Uterus (tissue), 2 donors: ENCODE measurements around the gene P2RY10.

Experiments used
- POLR2A ChIP-seq, 2 donors: fragments of 450-650 bp; IDR thresholded peaks; one replicate each; pipeline ENCODE4 v1.6.1; 2016; ENCODE audit warnings: antibody characterized with exemption in 2 of 2, mild to moderate bottlenecking in 1 of 2, moderate library complexity in 1 of 2
- TF ChIP-seq, protein P1 (sequence below), 4 experiments: fragments of 200-600 bp in 2 of 4; fragments of 450-650 bp in 2 of 4; sonication (generic) in 2 of 4; IDR thresholded peaks; one replicate each; pipeline ENCODE4 v1.5.1; 2016 to 2019; ENCODE audit warnings: antibody characterized with exemption in 4 of 4, mild to moderate bottlenecking in 2 of 4, moderate library complexity in 1 of 4

DNA sequence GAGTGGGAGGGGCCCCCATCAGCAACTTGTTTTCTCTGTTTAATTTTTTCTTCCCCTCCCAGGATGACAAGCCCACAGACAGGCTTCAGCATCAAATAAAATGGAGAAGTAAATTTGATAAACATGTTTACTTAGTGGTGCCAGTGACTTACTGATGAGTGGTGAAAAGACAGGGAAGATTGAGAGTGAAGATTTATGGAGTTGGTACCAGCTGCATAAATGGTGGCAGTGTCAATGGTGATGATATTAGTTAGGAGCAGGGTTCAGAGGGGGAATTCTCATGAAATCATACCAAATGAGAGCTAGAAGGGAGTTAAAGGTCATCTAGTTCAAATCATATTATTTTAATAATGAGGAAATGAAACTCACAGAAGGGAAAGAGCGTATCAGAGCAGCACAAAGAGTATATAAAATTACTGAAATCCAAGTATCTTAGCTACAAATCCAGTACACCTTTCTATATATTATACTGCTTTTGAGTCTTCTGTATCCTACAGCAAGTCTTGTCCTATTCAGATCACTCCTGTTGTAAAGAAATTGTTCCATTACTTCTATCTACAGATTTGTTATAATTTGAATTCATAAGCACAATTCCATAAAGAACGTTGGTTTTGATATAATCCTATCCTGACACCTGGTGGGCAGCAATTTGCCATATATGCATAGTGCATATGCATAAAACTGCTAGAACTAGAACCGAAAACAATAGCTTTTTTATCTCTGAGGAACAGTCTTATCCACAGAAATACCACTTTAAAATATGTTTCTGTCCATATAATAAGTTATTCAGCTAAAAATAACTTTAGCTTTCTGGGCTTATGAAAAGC is 5.0 kb downstream of the P2RY10 start:
- TF ChIP-seq, protein P1, sequence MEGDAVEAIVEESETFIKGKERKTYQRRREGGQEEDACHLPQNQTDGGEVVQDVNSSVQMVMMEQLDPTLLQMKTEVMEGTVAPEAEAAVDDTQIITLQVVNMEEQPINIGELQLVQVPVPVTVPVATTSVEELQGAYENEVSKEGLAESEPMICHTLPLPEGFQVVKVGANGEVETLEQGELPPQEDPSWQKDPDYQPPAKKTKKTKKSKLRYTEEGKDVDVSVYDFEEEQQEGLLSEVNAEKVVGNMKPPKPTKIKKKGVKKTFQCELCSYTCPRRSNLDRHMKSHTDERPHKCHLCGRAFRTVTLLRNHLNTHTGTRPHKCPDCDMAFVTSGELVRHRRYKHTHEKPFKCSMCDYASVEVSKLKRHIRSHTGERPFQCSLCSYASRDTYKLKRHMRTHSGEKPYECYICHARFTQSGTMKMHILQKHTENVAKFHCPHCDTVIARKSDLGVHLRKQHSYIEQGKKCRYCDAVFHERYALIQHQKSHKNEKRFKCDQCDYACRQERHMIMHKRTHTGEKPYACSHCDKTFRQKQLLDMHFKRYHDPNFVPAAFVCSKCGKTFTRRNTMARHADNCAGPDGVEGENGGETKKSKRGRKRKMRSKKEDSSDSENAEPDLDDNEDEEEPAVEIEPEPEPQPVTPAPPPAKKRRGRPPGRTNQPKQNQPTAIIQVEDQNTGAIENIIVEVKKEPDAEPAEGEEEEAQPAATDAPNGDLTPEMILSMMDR (IDR thresholded peaks at IDR 0.05): no peak
- no peak for TF ChIP-seq POLR2A (IDR thresholded peaks at IDR 0.05)
